NOMO-1 (cell line): ENCODE data around the gene DENND1C.
"Not testable (repeated sequence)": the region's sequence is repeated elsewhere in the genome, so short reads cannot be mapped to it uniquely, and the experiment has no call there.

Experiments
- DNase-seq, 2 experiments: peaks; one replicate each; lab custom pipeline; 2025; ENCODE audit not compliant: unreplicated experiment in 2 of 2; lab: John Stamatoyannopoulos, UW

DENND1C gene

DNA sequence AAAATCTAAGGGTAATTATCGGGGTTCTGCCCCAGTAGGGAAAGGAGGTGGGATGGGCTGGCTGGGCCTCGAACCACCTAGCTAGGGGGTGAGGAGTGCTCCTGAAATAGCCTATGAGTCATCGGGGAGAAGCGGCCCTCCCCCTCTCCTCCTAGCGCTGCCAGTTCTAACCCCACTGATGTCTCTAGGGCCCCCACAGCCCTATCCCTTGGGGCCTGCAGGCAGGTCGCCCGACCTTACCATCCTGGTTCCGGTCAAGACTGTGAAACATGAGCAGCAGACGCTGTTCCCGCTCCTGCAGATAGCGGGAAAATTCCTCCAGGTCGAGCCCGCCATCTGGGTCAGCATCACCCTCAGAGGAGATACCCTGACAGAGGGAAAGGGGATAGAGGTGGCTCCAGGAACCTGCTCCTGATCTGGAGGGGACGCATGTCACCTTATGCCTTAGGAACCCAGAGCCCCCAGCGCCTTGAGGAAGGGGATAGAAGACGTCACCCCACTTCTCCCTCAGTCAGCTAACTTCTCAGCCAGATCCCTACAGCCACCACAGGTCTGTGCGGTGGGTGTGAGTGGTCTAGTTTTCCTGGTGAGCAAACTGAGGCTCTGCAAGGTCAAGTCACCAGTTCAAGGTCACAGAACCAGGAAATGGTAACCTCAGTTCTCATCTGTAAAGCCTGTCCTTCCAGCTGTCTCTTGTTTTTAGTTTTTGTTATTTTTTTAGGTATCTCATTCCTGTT, 23.5 kb downstream of the DENND1C start:
- no peak for DNase-seq

DNA sequence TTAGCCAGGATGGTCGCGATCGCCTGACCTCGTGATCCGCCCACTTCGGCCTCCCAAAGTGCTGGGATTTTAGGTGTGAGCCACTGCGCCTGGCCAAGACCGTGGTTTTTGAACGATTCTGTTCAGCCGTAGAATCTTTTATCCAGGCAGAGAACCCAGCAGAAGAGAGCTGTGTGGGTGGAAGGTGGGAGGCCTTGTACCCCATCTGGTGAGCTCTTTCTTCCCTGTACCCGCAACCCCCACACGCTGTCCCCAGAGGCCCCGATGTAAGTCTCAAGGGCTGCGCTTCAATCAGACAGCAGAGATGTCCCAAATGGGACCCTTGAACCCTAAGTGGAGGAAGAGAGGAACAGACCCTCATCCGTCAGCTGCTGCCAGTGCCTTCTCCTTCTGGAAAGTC, 25.7 kb downstream of the DENND1C start:
- no peak for DNase-seq

DNA sequence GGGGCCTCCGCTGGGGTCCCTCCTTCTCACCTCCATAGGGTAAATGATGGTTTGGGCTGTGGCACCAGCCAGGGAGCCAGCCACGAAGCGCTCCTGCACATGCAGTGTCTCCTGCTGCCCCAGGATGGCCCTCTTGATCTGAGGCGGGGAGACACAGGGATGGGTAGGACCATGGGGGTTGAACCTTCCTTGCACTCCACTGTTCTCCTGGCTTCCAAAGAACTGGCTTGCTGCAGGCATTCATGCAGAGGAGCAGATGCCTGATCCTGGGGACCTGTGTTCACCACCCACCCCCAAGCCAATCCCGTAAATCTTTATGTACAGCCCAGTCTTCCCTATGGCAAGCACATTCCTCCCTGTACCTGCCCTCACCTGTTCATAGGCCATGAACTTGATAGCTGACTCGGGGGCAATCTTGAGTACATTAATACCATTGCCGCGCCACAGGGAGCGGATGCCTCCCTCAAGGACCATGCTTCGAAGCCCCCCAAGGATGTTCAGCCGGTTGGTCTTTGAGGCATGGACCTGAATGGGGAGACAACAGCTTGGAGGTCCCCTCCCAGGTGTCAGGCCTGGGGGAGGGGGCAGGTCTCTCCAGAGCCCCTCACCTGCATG, 27.5 kb downstream of the DENND1C start:
- DNase-seq: no peak

DNA sequence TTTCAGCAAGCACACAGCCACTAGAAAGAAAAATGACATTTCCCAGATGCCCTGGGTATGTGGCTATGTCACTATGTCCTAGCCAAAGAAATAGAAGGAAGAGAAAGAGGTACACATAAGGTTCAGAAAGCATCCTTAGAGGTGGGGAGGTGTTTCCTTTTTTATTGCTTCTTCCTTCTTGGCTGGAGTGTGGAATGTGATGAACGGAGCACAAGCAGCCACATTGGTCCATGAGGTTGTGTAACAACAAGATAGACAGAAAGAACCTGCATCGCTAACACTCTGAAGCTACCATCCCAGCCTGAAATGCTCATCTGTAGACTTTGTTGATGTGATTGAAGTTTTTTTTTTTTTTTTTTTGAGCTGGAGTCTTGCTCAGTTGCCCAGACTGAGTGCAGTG, 28.7 kb downstream of the DENND1C start:
- DNase-seq: no peak

DNA sequence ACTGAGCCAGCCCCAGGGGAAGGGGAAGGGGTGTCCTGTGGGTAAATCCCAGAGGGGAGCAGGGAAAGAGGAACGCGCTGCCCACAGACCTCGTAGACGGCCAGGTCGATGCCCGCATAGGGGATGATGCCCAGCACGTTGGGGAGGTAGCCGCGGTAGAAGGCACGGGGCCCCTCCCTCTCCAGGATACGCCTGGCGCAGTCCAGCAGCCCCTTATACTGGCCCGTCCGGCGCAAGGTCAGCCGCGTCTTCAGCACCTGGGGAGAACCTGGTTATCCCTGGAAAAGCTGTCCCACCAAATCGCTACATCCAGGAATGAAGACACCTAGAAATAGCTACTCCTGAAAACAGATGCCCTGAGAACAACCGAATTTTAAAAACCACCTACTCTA, 29.4 kb downstream of the DENND1C start:
- no peak for DNase-seq

DNA sequence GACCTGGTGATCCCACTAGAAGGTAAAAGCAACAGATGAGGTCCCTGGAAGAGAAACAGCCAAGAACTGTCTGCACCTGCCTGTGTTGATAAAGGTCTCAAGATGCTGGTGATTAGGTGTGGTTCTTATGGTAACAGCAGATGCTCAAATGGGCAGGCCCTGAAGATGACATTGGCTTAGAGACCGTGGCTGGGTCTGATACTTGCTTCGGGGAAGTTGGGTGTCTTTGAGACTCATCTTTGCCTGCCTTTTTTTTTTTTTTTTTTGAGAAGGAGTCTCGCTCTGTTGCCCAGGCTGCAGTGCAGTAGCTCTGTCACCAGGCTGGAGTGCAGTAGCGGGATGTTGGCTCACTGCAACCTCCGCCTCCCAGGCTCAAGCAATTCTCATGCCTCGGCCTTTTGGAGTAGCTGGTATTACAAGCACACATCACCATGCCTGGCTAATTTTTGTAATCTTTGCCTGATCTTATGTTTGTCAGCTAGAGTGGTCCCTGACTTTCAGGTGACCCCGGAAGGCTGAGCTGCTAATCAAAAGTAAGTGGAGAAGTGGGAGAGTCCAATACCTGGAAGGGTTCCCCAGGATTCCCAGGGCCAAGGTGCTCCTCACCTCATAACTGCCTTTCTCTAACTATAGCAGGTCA, 29.9 kb downstream of the DENND1C start:
- no peak for DNase-seq

DNA sequence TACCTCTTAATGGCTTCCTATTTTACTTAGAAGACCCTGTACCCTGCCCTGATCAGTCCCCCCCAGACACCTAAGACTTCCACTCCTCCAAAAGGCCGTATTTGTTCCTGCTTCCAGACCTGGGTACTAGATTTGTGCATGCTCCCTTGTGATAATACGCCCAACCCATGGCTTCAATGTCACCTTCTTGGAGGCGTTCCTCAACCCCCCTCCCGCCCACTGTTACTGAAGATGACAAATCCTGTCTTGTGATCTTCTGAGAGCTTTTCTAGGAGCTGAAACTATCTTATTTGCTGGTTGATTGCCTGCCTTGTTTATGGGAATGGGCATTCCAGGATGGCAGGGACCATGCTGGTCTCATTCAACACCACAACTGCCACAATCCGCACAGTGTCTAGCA, 31.4 kb downstream of the DENND1C start:
- DNase-seq: no peak

DNA sequence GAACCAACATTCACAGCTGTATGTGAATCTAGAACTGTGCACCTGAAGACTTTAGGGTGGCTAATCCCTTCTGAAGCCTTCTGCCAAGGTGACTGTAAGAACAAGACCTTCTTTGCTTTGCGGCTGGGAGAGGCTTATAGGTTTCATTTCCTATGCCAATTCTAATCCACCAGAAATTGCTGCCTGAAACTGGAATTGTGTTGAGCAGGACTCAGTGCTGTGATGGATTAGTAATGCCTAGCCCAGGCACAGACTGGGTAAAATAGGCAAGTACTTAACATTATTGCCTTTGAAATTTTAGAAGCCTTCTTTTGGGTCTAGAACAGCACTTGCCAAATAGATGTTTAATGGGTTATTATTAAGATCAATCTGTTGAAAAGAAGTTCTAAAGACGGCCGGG, 33.5 kb downstream of the DENND1C start:
- no peak for DNase-seq

DNA sequence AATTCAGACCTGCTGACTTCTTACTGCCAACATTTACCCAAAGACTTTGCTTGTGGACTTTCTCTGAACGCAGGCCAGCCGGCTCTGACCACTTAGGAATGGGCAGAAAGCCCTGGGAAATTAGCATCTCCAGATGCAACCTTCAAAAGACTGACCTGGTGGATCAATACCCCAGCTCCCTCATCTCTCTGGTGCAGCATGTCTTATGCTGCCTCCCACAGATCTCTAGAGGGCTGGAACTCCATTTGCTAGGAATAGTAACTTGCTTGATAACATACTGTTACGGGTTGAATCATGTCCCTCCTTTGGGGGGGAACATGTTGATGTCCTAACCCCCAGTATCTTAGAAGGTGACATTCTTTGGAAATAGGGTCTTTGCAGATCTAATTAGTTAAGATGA, 35.1 kb downstream of the DENND1C start:
- DNase-seq: no peak

DNA sequence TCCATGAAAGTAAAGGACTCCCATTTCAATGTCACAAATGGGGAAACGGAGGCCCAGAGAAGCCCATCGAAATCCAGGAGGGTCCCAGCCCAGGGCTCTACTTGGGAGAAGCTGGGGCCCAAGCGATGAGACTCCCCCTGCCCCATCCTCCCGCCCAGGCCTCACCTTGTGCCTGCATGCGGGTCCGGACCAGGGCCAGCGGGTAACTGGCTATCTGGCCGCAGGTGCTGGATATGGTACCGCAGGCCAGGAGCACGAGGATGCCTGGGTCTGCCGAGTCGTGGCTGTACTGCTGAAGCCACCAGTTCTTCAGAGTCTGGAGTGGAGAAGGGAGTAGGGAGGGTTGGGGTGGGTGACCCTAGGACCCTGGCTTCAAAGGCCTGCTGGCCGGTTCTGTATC, 37.6 kb downstream of the DENND1C start:
- DNase-seq: no peak

DNA sequence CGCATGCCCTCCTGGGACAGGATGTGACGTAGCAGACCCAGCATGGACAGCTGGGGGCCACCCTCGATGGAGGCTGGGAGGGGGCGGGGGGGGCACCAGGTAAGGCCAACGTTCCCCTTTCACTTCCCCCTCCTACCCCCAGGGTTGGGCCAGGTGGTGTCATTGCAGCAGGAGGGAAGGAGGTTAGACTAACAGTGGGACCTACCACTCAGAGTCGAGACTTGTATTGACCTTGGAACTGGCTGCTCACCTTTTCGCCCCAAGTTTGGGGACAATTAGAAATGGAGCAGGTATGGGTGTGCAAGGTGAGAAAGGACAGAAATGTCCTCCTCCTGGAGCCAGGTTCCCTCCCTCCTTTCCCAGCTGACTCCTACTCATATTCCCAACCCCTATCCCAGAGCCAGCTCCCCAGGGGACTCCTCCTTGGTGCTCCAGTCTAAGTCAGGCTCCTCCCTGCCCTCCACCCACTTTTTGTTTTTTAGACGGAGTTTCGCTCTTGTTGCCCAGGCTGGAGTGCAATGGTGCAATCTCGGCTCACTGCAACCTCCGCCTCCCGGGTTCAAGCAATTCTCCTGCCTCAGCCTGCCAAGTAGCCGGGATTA, 39.4 kb downstream of the DENND1C start:
- DNase-seq: no peak

DNA sequence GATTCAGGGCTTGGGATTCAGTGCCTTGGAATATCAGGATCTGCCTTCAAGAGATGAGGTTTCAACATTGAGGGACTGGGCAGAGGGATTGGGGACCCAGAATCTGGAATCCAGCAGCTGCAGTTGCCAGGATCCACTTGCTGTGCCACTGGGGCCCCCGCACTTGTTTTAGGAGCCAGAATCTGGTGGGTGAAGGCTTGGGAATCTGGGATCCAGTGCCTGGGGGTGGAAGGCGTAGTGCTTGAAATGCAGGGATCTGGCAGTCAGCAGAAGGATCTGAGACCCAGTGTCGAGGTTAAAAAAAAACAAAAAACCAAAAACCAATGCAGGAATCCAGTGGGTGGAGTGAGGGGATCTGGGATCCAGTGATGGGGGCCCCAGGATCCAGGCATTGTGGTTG, 40.7 kb downstream of the DENND1C start:
- no peak for DNase-seq

DNA sequence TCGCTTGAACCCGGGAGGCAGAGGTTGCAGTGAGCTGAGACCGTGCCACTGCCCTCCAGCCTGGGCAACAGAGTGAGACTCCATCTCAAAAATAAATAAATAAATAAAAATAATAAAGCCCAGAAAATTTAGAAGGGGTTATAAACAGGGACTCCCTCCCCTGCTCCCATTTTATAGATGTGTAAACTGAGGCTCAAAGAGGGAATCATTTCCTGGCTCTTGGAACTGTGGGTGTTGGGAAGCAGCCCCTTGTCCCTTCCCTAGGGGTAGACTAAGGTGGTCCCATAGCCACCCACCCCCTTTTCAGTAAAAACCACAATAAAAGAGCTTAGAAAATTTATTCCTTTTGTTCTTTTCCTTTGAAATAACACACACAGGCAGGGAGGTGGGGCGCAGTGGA, 41.8 kb downstream of the DENND1C start:
- no peak for DNase-seq

DNA sequence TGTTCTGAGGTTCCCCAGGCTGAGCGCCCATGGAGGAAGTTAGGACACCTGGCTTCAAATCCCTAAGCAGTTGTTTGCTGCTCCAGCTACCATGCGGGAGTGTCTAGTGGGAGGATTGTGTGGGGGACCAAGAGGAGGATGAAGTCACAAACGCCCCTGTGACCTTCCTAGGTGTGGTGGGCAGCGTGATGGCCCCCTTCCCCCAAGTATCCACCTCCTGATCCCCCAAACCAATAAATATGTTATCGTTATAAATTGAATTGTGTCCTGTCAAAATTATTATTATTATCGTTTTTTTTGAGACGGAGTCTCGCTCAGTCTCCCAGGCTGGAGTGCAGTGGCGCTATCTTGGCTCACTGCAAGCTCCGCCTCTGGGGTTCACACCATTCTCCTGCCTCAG, 47.9 kb downstream of the DENND1C start, which contains the start of gene SLC25A41:
Gene SLC25A41, minus strand, starts transcription at position 101 of the 400 bp plus-strand sequence. Its CDS starts 70 bp downstream, at position 31.
- no peak for DNase-seq

DNA sequence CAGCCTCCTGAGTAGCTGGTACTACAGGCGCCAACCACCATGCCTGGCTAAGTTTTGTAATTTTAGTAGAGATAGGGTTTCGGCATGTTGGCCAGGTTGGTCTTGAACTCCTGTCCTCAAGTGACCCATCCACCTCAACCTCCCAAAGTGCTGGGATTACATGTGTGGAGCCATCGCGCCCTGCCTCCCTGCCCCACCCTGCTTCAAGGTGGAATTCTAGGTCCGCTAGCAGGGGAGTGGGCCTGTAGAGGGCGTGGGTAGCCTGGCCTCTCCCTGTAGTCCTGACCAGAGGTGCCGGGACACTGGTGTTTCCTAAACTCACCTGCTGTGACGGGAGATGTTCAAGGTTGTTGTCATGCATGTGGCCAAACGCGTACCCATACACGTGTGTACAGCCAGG, 48.4 kb downstream of the DENND1C start:
- no peak for DNase-seq

DNA sequence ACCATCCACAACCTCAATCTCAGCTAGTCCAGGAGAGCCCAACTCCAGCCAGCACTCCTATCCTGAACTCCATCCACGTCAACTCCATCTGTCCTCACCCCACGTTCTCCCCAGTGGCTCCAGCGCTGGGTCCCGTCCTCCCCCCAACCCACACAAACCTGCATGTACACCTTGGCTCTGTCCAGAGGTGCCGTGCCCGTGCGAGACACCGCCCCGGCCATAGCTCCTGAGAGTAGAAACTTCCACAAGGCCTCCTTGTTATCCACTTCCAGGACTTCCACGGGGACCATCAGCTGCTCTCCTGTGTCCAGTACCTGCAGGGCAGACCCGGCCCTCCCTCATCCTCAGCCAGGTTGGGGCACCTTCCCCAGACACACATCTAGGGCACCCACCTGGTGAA, 49.7 kb downstream of the DENND1C start:
- DNase-seq: no peak

DNA sequence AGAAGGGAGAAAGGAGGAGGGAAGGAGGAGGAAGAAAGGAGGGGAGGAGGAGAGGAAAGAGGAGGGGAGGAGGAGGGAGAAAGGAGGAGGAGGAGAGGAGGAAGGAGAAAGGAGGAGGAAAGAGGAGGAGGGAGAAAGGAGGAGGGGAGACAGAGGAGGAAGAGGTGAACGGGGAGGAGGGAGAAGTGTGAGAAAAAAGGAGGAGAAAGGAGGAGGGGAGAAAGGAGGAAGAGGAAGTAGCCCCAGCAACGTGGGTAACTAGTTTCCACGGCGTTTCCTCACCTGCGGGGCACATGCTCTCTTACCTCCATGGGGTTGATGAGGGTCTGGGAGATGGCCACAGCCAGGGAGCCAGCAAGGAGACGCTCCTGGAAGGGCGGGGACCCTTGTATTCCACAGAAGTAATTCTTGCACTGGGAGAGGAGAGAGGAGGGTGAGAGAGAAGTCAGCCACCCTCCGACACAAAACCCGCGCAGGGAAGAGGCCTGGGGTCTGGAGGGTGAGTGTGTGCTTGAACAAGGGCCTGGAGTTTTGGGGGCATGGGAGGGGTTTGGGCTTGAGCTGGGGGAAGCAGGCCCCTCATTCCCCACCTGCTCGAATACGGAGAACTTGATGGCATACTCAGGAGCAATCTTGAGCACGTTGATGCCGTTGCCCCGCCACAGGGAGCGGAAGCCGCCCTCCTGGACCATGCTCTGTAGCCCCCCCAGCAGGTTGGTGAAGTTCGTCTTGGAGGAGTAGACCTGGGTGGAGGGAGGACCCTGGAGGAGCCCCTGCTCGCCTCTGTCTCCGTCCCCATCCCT, 52.0 kb downstream of the DENND1C start:
- DNase-seq: peak; percentile 59 to 73

DNA sequence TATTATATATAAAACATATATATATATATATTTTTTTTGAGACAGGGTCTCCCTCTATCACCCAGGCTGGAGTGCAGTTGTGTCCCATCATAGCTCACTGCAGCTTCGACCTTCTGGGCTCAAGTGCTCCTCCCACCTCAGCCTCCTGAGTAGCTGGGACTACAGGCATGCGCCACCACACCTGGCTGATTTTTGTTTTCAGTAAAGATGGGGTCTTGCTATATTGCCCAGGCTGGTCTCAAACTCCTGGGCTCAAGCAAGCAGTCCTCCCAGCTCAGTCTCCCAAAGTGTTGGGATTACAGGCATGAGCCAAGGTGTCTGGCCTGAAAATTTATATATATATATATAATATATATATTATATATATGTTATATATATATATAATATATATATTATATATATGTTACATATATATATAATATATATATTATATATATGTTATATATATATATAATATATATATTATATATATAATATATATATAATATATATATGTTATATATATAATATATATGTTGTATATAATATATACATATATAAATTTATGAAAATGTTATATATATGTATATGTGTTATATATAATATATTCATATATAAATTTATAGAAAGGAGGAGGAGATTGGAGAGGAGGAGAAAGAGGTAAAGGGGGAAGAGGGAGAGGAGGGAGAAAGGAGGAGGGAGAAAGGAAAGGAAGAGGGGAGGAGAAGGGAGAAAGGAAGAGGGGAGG, 52.7 kb downstream of the DENND1C start:
- not testable (repeated sequence) for DNase-seq

DNA sequence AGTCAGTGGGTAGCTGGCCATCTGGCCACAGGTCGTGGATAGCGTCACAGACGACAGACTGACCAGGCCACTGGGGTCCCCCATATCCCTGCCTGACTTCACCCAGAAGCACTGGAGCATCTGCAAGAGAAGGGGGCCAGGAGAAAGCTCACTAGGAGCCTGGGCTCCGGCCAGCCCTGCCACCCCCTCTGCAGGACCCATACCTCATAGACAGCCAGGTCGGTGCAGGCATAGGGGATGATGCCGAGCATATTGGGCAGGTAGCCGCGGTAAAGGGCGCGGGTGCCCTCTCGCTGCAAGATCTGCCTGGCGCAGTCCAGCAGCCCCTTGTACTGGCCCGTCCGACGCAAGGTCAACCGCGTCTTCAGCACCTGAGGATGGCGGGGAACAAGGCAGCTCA, 54.5 kb downstream of the DENND1C start:
- no peak for DNase-seq
